Fibroblast of pulmonary artery (primary cell): ENCODE measurements around the gene GTPBP6.

Experiments
- DNase-seq: peaks from one replicate; pipeline ENCODE4 v3.0.0-alpha.2; 2010; ENCODE audit warnings: low read depth
- H3K4me3 ChIP-seq: replicated peaks from 2 replicates; pipeline ENCODE4 v1.5.1; 2011; ENCODE audit warnings: low read depth, mild to moderate bottlenecking, control low read depth, low read length, moderate library complexity
- TF ChIP-seq, protein P1 (sequence below): IDR thresholded peaks from 2 replicates; pipeline ENCODE4 v1.5.1; 2011; ENCODE audit warnings: mild to moderate bottlenecking, control low read depth, low read length, inconsistent platforms; ENCODE audit errors: missing control alignments

The GTPBP6 gene

DNA sequence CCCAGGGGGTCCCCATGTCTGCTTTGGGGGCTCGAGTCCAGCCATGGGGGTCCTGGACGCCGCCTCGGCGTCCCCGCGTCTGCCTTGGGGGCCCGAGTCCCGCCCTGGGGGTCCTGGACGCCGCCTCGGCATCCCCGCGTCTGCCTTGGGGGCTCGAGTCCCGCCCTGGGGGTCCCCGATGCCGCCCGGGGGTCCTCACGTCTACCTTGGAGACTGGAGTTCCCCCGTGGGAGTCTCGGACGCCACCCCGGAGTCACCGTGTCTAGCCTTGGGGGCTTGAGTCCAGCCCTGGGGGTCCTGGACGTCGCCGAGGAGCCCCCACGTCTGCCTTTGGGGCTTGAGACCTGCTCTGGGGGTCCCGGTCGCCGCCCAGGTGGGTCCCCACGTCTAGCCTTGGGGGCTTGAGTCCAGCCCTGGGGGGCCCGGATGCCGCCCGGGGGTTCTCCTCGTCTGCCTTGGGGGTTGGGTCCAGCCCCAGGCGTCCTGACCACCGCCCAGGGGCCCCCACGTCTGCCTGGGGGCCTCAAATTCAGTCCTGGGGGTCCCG lies 1.1 kb upstream of the GTPBP6 start:
- DNase-seq, result no peak
- TF ChIP-seq, protein P1, sequence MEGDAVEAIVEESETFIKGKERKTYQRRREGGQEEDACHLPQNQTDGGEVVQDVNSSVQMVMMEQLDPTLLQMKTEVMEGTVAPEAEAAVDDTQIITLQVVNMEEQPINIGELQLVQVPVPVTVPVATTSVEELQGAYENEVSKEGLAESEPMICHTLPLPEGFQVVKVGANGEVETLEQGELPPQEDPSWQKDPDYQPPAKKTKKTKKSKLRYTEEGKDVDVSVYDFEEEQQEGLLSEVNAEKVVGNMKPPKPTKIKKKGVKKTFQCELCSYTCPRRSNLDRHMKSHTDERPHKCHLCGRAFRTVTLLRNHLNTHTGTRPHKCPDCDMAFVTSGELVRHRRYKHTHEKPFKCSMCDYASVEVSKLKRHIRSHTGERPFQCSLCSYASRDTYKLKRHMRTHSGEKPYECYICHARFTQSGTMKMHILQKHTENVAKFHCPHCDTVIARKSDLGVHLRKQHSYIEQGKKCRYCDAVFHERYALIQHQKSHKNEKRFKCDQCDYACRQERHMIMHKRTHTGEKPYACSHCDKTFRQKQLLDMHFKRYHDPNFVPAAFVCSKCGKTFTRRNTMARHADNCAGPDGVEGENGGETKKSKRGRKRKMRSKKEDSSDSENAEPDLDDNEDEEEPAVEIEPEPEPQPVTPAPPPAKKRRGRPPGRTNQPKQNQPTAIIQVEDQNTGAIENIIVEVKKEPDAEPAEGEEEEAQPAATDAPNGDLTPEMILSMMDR, result no peak

DNA sequence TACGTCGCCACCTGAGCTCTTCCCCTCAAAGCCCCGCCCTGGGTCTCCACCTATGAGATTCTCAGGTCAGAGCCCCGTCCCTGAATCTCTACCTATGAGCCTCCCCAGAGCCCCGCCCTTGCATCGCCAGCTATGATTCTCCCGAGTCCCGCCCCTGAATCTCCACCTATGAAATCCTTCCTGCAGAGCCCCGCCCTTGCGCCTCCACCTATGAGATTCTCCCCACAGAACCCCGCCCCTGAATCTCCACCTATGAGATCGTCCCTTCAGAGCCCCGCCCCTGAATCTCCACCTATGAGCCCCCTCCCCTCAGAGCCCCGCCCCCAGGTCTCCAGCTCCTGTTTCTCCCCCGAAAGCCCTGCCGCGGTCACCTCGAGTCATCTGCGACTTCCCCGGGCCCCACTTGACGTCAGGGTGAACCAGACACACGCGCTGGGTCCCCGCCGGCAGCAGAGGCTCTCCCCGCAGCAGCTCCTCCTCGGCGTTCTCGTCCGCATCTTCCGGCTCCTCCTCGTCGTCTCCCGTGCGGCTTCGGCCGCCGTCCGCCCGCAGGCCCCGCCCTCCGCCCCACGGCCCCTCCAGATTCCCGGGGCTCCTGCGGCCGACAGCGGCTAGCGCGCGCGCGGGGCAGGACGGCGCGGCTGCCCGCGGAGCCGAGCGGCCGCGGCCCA lies 393 bp downstream of the GTPBP6 start:
- H3K4me3 ChIP-seq, result peak overlapping the region; percentile 80
- peak; percentile 99 for DNase-seq
- TF ChIP-seq, protein P1, result no peak

More for the DNA sequence above, 1.1 kb upstream of the GTPBP6 start:
- H3K4me3 ChIP-seq, result peak overlapping the region; percentile 92

DNA sequence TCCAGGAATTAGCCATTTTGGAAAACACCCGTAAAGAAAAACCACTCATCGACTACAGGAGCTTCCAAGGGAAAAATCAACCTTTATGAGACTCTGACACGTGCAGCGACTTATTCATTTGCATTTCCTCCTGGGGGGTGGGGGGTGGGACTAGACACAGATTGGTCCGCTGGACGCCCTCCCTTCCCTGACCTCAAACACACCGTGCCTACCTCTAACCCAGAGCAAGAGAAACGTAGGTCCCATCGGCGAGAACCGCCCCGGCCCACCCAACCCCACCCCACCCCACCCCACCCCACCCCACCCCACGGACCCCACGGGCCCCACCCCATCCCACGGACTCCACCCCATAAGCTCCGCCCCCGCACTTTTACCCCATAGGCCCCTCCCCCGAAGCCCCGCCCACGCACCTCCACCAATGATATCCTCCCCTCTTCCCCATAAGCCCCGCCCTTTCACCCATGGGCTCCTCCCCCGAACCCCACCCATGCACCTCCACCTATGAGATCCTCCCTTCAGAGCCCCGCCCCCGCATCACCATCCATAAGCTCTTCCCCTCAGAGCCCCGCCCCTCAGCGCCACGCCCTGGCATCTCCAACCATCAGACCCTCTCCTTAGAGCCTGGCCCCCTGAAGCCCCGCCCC lies 1.1 kb downstream of the GTPBP6 start:
- TF ChIP-seq, protein P1, result no peak
- H3K4me3 ChIP-seq, result peak overlapping the region; percentile 80
- DNase-seq, result no peak

DNA sequence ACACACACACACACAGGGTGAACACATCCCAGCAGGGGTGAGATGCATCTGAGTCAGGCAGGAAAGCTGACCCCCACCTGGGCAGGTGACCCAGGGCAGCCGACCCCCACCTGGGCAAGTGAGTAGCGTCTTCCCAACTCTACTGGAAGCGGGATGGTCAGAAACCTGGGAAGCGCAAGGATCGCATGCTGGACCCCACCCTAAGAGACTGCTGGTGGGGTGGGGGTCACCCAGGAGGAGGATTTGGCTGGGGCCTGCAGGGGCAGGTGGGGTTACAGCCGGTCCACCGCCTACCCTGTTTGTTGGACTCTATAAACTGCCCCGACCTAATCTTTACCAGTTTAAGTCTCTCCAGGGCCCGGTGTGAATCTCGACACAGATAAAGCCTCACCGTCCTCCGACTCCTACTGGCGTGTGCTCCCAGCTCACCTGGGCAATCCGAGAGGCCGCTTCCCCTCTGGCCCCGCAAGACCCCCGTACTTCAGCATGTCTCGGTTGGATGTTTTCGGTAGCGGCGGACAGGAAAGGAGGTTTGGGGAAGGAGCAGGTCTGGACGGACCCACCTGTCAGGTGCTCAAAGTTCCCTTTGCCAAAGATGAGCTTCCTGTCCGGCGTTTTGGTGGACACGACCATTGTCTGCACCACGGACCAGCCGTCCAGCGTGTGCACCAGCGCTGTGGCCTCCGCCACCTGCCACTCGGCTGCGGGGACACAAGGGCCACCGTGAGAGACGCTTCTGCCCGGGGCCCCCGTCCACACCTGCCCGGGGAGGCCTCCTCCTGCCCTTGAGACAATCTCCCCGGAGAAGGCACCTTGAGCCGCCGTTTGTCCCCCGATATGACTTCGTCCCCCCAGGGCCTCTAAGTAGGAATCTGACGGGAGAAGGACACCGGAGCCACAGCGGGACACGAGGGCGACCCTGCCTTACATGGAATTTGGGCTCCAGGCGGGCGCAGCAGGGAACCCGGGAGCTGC lies 2.0 kb downstream of the GTPBP6 start:
- DNase-seq, result no peak
- no peak overlapping the region for H3K4me3 ChIP-seq
- TF ChIP-seq, protein P1, result no peak

DNA sequence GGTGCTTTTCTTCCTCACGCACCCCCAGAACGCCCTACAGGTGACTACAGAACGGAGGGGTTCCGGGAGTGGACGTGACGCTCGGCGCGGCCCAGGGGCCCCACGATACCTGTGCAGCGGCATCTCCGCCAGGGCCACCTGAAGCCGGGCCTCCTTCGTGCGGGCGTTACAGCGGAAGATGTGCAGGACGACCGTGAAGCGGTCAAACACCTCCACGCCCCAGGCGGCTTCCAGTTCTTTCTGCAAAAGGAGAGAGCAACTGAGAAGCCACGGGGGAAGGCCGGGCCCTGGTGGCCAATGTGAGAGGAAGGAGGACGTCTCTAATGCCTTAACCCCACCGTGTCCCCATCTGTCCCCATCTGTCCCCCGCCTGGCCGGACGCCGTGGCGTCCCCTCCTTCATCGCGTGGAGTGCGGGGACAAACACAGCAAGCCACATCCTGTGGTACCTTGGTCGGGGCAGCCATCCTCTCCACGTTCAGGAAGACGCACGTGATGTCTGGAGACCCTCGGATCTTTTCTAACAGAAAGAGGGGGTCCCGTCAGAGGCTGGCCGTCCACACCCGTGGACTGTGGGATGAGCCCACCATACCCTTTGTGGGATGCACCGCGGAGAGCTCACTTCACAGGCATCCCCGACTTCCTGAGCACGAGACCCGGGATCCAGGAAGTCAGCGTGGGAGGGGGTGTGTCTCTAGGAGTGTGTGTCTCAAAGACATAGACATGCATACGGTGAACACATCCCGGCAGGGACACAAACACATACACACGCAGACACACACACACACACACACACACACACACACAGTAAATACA lies 3.6 kb downstream of the GTPBP6 start:
- no peak overlapping the region for H3K4me3 ChIP-seq
- TF ChIP-seq, protein P1, result no peak
- DNase-seq, result peak; percentile 30

DNA sequence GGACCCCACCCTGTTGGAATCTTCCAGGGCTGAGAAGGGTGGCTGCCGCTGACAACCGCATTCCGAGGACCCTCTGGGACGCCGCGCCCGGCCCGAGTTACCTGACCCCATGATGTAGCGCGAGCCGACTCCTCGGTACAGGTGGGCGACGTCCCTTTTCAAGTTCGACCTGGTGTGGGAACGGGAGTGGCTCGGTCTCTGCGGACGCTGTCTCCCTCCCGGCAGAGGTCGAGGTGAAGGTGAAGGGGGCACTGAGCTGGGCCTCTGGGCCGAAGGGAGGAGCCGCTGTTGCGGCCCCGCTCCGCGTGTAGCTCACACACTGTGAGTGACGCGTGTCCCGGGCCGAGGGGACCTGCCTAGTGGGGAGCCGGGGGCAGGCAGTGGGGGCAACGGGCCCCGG lies 4.5 kb downstream of the GTPBP6 start:
- TF ChIP-seq, protein P1, result no peak
- DNase-seq, result no peak
- no peak overlapping the region for H3K4me3 ChIP-seq
